Thyroid gland (tissue), 4 donors: ENCODE measurements around the gene SDS.

Experiments
- CTCF ChIP-seq, 6 experiments: fragments of 200-600 bp in 3 of 6; fragments of 450-650 bp in 3 of 6; sonication (generic) in 3 of 6; IDR thresholded peaks; one replicate each; pipeline ENCODE4 v1.5.1; 2016 to 2019; ENCODE audit warnings: antibody characterized with exemption in 6 of 6, mild to moderate bottlenecking in 2 of 6, inconsistent platforms in 1 of 6, moderate library complexity in 1 of 6
- POLR2A ChIP-seq, 2 donors: fragments of 450-650 bp; IDR thresholded peaks; one replicate each; pipeline ENCODE4 v1.6.1; 2017; ENCODE audit warnings: antibody characterized with exemption in 2 of 2, mild to moderate bottlenecking in 2 of 2, moderate library complexity in 1 of 2

- TF ChIP-seq CTCF (IDR thresholded peaks at IDR 0.05), result no peak
- no peak for TF ChIP-seq POLR2A (IDR thresholded peaks at IDR 0.05)
These were observed 37.9 kb downstream of the SDS start for GRCh38 chr12:113365639-113366395.
